Cardiac fibroblast (primary cell): Measurements from ENCODE around the gene TAB3.

ENCODE experiments used
- DNase-seq, 2 donors: peaks; one replicate each; pipeline versions ENCODE4 v3.0.0 to v3.0.0-alpha.2; 2010; ENCODE audit warnings: low read depth in 2 of 2
- H3K4me3 ChIP-seq, 2 donors: replicated peaks in 1 of 2; 1 replicate in 1 of 2; 2 replicates in 1 of 2; pipeline ENCODE4 v1.5.1; 2011; ENCODE audit warnings: low read depth in 2 of 2, low read length in 2 of 2, mild to moderate bottlenecking in 2 of 2, moderate library complexity in 1 of 2
- TF ChIP-seq, protein P1 (sequence below): IDR thresholded peaks from one replicate; pipeline ENCODE4 v1.5.1; 2011; ENCODE audit warnings: low read depth, mild to moderate bottlenecking, low read length, inconsistent platforms

TAB3 gene

DNA sequence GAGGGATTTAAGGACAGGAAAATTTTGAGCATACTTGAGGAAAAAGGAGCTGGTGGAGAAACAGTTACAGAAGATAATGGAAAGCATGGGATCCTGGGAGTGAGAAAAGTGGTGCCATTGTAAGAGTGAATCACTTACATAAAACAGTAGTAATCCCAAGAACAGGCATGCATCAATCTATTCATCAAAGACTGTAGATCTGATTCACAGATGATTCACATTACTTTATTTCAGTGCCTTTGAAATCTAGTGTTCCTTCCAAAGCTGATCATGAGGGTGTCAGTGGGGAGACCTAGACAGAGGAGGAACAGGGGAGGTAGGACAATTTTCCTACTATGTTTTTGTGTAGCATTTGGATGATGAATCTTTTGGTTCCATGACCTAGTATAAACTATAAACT lies 102.7 kb downstream of the TAB3 start:
- TF ChIP-seq, protein P1, sequence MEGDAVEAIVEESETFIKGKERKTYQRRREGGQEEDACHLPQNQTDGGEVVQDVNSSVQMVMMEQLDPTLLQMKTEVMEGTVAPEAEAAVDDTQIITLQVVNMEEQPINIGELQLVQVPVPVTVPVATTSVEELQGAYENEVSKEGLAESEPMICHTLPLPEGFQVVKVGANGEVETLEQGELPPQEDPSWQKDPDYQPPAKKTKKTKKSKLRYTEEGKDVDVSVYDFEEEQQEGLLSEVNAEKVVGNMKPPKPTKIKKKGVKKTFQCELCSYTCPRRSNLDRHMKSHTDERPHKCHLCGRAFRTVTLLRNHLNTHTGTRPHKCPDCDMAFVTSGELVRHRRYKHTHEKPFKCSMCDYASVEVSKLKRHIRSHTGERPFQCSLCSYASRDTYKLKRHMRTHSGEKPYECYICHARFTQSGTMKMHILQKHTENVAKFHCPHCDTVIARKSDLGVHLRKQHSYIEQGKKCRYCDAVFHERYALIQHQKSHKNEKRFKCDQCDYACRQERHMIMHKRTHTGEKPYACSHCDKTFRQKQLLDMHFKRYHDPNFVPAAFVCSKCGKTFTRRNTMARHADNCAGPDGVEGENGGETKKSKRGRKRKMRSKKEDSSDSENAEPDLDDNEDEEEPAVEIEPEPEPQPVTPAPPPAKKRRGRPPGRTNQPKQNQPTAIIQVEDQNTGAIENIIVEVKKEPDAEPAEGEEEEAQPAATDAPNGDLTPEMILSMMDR, result no peak
- no peak for DNase-seq
- H3K4me3 ChIP-seq, result no peak overlapping the region

DNA sequence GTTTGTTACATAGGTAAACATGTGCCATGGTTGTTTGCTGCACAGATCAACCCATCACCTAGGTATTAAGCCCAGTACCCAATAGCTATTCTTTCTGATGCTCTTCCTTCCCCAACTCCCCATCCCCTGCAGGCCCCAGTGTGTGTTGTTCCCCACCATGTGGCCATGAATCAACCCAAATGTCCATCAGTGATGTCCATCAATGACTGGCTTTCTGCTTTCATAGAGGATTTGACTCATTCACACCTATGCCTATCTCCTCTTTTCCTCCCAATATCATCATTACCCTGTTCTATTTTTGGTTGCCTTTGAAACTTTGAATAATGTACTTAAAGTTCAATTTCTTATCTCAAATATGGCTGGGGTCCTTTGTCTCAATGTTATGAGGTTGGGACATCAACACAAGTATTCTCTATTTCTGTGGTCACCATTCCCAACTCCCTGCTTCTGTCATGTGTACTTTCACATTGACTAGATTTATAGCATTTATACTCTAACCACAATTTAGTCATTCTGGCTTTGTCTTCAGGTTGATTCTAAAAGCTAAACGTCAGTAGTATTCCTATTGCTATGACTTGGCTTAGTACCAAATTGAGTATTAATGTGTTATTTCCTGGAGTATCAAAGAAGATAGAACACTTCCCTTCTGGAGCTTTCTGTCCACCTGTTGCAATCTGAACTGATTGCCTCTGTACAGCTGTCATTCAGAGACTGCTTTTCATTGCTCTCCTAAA lies 107.2 kb downstream of the TAB3 start:
- TF ChIP-seq, protein P1, result no peak
- no peak overlapping the region for H3K4me3 ChIP-seq
- DNase-seq, result no peak

DNA sequence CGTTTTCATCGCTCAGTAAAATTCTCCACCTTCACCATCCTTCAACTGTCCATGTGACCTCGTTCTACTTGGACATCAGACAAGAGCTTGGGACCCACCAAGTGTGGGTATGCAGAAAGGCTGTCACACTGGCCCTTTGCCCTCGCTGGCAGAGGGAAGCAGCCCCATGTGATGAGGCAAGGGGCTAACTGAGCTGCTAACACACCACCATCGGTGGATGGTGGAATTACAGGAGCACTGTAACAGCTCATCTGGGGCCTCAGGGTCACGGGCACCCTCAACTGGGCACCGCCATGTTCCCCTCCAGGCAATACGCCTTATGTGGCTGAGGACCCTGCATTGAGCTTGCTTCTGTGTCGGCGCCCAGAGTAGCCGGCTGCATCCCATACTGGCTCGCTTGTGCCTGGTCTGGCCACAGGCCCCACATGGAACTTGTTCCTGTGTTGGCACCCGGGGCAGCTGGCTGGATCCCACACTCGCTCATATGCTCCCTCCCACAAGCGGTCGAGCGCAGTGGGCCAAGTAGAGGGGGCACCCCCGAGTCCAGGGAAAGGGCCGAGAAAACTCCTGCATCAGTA lies 109.5 kb downstream of the TAB3 start:
- H3K4me3 ChIP-seq, result no peak overlapping the region
- DNase-seq, result no peak
- TF ChIP-seq, protein P1, result no peak

DNA sequence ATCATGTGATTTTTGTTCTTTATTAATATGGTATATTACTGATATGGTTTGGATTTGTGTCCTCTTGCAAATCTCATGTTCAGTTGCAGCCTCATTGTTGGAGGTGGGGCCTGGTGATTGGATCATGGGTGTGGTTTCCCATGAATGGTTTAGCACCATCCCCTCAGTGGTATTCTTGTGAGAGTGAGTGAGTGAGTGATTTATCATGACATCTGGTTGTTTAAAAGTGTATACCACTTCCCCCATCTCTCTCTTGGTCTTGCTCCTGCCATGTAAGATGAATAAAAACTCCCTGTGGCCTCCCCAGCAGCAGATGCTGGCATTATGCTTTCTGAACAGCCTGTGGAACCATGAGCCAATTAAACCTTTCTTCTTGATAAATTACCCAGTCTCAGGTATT lies 111.5 kb downstream of the TAB3 start:
- DNase-seq, result no peak
- TF ChIP-seq, protein P1, result no peak
- no peak overlapping the region for H3K4me3 ChIP-seq
